Activated CD8-positive, alpha-beta memory T cell treated with anti-CD3 and anti-CD28 coated beads for 4 hours (primary cell): ENCODE measurements around the gene BCR.
"Not testable (repeated sequence)": the region's sequence is repeated elsewhere in the genome, so short reads cannot be mapped to it uniquely, and the experiment has no call there.

Experiments
- DNase-seq, 2 donors: peaks; one replicate each; pipeline ENCODE4 v3.0.0-alpha.2; 2020; ENCODE audit warnings: low read depth in 2 of 2

Gene BCR

GRCh38 chr22:23316596-23316995 is 136.3 kb downstream of the BCR start:
- not testable (repeated sequence) for DNase-seq

GRCh38 chr22:23318316-23318715 is 138.0 kb downstream of the BCR start:
- DNase-seq = not testable (repeated sequence)

DNA sequence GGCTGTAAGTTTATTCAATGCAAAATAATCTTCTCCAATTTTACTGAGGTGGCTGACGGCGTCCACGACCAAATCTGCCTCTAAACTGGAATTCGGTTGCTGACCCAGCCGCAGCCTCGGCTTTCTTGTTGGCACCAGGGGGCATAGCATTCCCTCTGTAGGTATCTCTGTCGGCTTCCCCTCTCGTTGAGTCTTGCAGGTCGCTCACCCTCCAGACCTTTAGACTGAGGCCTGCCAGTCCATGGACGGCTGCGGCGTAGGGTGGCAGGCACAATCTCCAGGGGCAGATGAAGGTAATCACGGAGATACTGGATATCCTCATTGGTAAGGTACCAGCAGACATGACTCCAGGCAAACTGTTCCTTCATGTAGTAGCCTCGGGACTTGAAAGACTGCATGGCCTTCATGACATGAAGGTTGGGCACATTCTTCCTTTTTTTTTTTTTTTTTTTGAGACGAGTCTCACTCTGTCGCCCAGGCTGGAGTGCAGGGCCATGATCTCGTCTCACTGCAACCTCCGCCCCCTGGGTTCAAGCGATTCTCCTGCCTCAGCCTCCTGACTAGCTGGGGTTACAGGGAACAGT is 142.3 kb downstream of the BCR start:
- not testable (repeated sequence) for DNase-seq

DNA sequence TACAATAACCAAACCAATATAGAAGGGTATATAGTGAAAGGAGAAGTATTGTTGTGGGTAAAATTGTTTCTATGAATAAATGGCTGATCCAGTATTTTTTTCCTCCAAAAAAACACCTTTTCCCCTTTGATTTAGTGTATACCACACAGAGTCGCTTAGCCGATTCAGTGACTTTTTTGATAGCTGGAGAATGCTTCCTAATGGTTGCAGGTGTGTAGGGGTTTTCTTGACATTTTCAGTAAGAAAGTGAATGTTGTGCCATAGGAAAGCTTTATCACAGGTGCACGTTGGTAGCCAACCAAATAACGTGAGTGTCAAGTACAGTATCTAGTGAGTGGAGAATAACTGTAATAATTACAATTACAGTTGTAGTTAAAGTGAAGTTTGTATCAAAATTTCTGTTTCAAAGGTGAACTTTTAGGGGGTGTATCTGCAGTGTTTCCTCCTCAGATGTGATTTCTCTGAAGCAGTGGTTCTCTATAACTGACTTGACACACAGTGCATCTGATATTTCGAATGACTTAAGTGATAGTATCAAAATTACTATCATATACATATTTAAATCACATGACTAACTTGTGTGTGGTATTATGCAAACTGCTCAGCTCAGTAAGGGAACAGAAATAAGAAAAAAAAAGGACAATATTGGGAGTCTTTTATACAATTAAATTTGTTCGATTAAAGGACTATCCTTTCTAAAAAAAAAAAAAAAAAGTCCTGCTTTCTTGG is 143.8 kb downstream of the BCR start:
- not testable (repeated sequence) for DNase-seq

DNA sequence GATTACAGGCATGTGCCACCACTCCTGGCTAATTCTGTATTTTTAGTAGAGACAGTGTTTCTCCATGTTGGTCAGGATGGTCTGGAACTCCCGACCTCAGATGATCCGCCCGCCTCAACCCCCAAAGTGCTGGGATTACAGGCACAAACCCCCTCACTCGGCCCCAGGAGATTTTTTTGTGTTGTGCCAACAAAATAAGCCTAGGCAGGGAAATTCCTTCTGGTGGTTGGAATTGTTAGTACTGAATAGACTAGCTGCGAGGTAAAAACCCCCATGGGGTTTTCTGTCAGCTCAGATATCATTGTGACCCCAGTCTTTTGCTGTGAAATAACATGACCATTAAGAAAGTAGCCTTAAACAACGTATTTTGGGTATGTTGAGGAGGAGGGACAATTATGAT is 144.9 kb downstream of the BCR start:
- no peak for DNase-seq

GRCh38 chr22:23333822-23334221 is 153.5 kb downstream of the BCR start:
- DNase-seq = not testable (repeated sequence)

- not testable (repeated sequence) for DNase-seq
Measured at GRCh38 chr22:23337672-23338071, 157.4 kb downstream of the BCR start.

GRCh38 chr22:23341942-23342695 is 161.8 kb downstream of the BCR start:
- DNase-seq = not testable (repeated sequence)

DNA sequence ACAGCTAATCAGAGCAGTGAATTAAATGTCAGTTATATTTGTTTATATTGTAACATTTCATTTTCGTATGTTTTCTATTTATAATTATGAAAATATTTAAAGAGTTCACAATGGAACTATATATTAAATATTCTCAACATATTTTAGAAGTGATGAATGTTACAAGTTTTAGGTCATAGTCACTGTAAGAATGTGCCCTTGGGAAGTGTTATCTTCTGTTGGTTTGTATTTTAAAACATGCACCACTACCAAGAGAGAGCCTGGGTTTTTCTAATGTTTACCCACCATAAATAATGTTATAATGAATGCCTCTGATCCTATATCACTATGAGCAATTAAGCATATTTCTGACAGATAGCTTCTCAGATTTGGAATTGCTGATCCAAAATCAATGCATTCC is 171.0 kb downstream of the BCR start:
- no peak for DNase-seq

DNA sequence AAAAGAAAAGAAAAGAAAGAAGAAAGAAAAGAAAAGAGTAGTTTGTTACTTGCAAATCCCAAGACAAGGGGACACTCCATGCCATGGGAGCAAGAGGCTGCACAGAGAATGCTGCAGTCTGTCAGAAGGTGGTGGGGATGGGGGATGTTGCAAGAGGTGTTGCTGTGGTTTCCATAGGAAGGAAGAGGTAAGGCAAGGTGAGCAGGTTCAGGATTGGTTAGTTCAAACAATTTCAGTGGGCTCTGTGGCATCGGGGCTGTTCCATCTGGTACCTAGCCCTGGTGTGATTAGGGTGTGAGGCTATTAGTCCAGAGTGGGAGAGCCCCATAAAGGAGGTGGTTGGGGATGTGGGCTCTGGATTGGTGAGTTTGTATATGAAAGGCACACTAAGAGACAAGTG is 172.7 kb downstream of the BCR start:
- no peak for DNase-seq

- DNase-seq = no peak
Measured at GRCh38 chr22:23353696-23354095, 173.4 kb downstream of the BCR start.

GRCh38 chr22:23356094-23356493 is 175.8 kb downstream of the BCR start:
- DNase-seq = no peak

GRCh38 chr22:23357053-23357452 is 176.7 kb downstream of the BCR start:
- no peak for DNase-seq

DNA sequence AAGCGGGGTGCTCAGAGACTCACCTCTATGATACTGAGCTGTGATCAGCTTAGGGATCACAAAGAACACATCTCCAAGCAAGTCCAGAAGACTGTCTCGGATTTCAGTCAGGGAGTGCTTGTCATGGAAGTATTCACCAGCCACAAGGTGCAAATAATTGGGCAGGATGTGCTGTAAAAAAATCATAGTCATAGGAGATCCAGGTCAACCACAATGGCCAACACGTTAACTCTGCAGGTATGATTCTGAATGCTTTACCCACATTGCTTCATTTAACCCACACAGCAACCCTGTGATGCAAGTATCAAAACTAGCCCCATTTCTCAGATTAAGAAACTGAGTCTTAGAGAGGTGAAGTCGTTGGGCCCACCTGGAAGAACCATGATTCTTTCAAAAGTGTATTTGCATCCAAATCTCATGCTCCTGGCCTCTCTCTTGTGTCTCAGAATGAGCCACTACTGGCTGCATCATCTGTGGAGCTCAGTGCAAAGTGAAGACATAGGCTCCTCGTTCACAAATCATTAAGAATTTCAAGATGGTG is 179.3 kb downstream of the BCR start:
- DNase-seq = no peak

DNA sequence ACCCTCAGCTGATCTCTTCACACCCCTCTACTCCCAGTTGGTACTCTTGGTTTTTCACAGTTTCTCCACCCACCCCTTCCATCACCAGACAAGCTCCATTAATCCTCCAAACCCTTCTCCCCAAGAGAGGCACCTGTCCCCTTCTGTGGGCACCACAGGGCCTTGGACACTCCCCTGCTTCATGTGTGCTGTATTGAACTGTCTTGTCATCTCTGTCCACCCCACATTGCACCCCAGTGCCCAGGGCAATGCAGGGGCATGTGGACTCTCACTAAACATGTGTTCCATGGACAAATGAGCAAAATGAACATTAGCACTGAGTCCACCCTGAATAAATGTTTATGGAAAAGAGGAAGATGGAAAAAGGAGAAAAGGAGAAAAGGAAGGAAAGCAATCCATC is 181.4 kb downstream of the BCR start:
- DNase-seq = no peak

GRCh38 chr22:23363683-23364082 is 183.4 kb downstream of the BCR start:
- no peak for DNase-seq

DNA sequence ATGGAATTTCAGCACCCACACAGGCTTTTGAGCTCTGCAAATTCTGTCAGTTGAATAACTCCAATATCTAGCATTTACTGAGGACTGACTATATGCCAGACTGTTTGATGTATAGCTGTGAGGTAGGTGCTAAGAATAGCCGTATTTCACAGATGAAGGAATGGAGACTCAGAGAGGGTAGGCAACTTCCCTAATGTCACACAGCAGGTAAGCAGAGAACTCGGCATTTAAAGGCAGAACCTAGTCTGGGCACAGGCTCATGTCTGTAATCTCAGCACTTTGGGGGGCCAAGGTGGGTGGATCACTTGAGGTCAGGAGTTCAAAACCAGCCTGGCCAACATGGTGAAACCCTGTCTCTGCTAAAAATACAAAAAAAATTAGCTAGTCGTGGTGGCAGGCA is 184.1 kb downstream of the BCR start:
- no peak for DNase-seq

DNA sequence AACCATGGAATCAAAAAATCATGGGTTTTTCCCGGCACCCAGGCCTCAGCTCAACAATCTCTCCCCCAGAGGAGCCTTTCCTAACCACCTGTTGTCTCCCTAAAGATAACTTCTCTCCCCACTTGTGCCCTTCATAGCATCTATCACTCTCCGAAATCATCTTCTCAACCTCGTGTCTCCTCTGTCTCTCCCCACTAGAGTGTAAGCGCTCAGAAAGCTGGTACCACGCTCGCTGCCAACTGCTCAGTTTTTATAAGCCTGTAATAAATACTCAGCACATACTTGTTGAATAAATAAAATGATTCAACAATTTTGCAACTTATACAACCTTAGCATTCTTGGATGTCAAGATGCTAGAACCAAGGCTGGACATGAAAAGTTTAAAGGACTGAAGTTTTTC is 185.2 kb downstream of the BCR start:
- no peak for DNase-seq

- no peak for DNase-seq
Measured at GRCh38 chr22:23365961-23366360, 185.7 kb downstream of the BCR start.

DNA sequence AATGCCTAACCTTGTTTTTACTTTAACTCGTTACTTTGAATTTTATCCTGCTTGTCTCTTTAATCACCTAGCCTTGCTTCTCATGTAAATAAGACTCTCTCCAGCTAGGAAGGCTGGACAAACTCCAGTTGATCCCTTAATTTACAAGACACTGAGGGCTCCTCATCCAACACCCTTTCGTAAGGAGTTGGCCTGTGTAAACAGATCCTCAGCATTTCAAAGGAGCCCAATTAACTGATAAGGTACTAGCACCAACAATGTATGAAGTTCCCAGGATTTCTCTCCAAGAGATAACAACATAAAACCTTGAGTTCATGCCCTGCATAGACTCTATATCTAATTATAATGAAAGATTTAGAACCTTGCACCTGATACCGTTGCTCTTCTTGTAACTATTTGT is 186.9 kb downstream of the BCR start:
- DNase-seq = not testable (repeated sequence)
